IPS-NIHi11 (cell line): ENCODE results near the gene THEMIS.
A peak's percentile ranks its signal among the peaks of the same experiment; 100 is the strongest.
"Not testable (repeated sequence)": the region's sequence is repeated elsewhere in the genome, so short reads cannot be mapped to it uniquely, and the experiment has no call there.

Source experiments
- DNase-seq: peaks from one replicate; pipeline ENCODE4 v3.0.0; 2012; ENCODE audit warnings: mixed read lengths, low spot score

Gene THEMIS

GRCh38 chr6:127912914-127913313 is 12.1 kb upstream of the THEMIS start:
- DNase-seq: no peak

GRCh38 chr6:127907960-127908640 is 7.2 kb upstream of the THEMIS start:
- no peak for DNase-seq

- DNase-seq: no peak
Measured at GRCh38 chr6:127904160-127904559, 3.3 kb upstream of the THEMIS start.

GRCh38 chr6:127902933-127903332 is 2.1 kb upstream of the THEMIS start:
- DNase-seq: no peak

GRCh38 chr6:127897484-127897883 is 3.4 kb downstream of the THEMIS start:
- DNase-seq: no peak

- DNase-seq: no peak
Measured at GRCh38 chr6:127894051-127894450, 6.8 kb downstream of the THEMIS start.

GRCh38 chr6:127893541-127893940 is 7.3 kb downstream of the THEMIS start:
- no peak for DNase-seq

- DNase-seq: no peak
Measured at GRCh38 chr6:127891731-127892326, 9.0 kb downstream of the THEMIS start.

- no peak for DNase-seq
Measured at GRCh38 chr6:127886603-127887002, 14.3 kb downstream of the THEMIS start.

- DNase-seq: no peak
Measured at GRCh38 chr6:127884134-127884533, 16.7 kb downstream of the THEMIS start.

- DNase-seq: not testable (repeated sequence)
Measured at GRCh38 chr6:127881949-127882348, 18.9 kb downstream of the THEMIS start.

GRCh38 chr6:127880429-127880828 is 20.4 kb downstream of the THEMIS start:
- DNase-seq: no peak

GRCh38 chr6:127879685-127880084 is 21.2 kb downstream of the THEMIS start:
- peak; percentile 70 for DNase-seq

- no peak for DNase-seq
Measured at GRCh38 chr6:127878115-127878514, 22.7 kb downstream of the THEMIS start.

- no peak for DNase-seq
Measured at GRCh38 chr6:127877231-127877630, 23.6 kb downstream of the THEMIS start.

GRCh38 chr6:127869772-127870404 is 31.0 kb downstream of the THEMIS start:
- DNase-seq: no peak

- no peak for DNase-seq
Measured at GRCh38 chr6:127869183-127869582, 31.7 kb downstream of the THEMIS start.

- no peak for DNase-seq
Measured at GRCh38 chr6:127868338-127868737, 32.5 kb downstream of the THEMIS start.

GRCh38 chr6:127866766-127867165 is 34.1 kb downstream of the THEMIS start:
- DNase-seq: no peak

GRCh38 chr6:127865108-127865507 is 35.8 kb downstream of the THEMIS start:
- DNase-seq: no peak

GRCh38 chr6:127864701-127865100 is 36.2 kb downstream of the THEMIS start:
- no peak for DNase-seq

- no peak for DNase-seq
Measured at GRCh38 chr6:127860723-127861122, 40.1 kb downstream of the THEMIS start.

GRCh38 chr6:127859956-127860355 is 40.9 kb downstream of the THEMIS start:
- no peak for DNase-seq
